HG02943 (cell line): ENCODE data around the gene SYT13.
"Not testable (repeated sequence)": the region's sequence is repeated elsewhere in the genome, so short reads cannot be mapped to it uniquely, and the experiment has no call there.

Experiments used
- ATAC-seq: cut with Tn5 transposase; IDR thresholded peaks from one replicate; pipeline ENCODE4 v1.9.1; 2021; ENCODE audit warnings: mild to moderate bottlenecking, low read depth, moderate library complexity; ENCODE audit not compliant: unreplicated experiment

The SYT13 gene

GRCh38 chr11:45250035-45250718 is 36.0 kb downstream of the SYT13 start:
- ATAC-seq, result no peak

DNA sequence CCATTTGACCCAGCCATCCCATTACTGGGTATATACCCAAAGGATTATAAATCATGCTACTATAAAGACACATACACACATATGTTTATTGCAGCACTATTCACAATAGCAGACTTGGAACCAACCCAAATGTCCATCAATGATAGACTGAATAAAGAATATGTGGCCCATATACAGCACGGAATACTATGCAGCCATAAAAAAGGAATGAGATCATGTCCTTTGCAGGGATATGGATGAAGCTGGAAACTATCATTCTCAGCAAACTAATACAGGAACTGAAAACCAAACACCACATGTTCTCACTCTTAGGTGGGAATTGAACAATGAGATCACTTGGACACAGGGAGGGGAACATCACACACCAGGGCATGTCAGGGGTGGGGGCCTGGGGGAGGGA is 36.8 kb downstream of the SYT13 start:
- not testable (repeated sequence) for ATAC-seq

GRCh38 chr11:45248501-45249011 is 37.6 kb downstream of the SYT13 start:
- no peak for ATAC-seq

DNA sequence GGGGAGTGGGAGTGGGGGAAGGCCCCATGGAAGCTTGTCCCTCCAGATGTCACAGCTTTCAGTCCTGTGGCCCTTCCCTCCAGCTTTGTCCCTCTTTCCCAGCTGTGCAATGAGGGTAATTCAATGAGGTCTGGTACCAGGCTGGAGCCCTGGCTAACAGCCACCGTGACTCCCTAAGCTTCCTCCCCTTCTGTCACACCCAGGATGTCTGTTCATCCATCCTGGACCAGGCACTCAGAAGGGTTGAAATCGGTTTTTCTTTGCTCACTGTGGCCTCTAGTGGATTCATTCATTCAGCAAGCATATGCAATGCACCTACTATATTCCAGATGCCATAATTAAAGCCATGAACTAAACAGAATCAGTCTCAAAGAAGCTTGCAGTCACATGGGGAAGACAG is 38.7 kb downstream of the SYT13 start:
- ATAC-seq, result no peak

DNA sequence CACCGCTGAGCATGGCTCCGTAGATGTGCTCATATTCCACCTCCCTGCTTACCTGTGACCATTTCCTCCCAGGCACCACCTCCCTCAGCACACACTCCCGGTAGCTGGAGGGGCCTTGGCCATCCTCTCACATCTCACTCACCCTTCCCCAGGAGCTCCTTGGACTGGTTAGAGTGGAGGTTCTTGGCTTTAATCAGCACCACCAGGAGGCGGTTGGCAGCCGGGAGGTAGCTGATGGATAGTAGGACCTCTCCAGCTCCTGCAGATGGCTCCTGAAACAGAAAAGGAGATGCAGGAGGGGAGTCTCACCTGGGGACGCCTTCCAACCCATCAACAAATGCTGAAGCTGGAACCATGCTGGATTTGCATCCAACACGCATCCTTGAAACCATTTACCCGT is 39.9 kb downstream of the SYT13 start:
- no peak for ATAC-seq

- ATAC-seq, result no peak
Observed at GRCh38 chr11:45245218-45246045, 40.7 kb downstream of the SYT13 start.

- ATAC-seq, result no peak
Observed at GRCh38 chr11:45243967-45244366, 42.2 kb downstream of the SYT13 start.

DNA sequence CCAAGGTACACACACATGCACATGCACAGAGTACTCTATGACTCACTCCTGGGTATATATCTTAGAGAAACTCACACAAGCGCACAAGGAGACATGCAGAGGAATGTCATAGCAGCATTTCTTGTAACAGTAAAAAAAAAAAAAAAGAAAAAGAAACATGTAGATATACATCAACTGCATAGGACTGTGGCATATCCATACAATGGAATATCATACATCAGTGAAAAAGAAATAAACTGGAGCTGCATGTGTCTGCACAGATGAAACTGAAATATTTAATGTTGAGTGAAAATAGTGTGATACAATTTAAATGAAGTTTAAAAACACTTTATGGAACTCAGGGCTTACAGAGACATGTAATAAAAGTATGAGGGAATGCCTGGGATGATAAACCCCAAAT is 46.4 kb downstream of the SYT13 start:
- no peak for ATAC-seq

GRCh38 chr11:45238724-45239123 is 47.4 kb downstream of the SYT13 start:
- no peak for ATAC-seq

DNA sequence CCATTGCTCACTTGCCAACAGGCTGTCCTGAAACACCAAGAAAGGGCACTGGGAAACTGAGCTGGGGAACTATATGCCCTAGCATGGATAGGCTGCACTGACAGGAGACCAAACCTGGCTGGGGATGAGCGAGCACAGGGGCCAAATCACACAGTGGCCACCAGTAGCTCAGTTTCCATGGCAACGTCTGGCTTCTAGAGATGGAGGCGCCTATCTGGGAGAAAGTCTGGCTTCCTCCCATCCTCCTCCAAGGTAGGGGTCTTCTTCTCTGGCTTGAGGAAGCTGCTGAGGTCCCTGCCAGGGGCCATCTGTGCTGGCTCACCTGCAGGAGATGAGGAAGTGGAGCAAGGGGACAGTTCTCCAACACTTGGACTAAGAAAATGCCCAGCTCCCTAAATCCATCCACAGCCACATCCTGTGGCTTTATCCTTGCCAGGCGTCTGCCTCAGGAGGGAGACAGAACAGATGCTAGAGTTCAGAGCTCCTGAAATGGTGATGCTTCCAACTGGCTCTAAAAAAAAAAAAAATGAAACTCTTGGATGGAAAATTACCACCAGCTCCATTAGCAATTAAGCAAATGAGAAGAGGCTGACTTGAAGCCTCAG is 48.3 kb downstream of the SYT13 start:
- no peak for ATAC-seq

- ATAC-seq, result no peak
Observed at GRCh38 chr11:45234306-45235006, 51.7 kb downstream of the SYT13 start.

DNA sequence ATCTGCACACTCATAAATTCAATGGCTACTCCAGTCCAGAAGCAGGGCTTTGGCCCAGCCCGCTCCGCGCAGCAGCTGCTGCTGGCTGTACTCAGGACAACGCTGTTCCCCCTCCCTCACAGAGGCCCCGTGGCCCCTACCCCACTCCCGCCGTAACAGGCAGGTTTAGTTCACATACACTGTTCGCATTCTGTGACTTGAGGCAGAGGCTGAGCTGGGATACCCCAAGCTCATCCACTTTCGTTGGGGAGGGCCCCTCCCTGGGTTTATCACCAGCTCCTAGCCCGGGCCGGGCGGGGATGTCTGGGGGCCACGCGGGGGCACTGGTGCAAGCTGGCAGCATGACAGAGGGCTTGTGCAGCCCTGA is 52.4 kb downstream of the SYT13 start:
- ATAC-seq, result peak; percentile 29

GRCh38 chr11:45233121-45233803 is 52.9 kb downstream of the SYT13 start:
- peak; percentile 75 for ATAC-seq

GRCh38 chr11:45232341-45233080 is 53.6 kb downstream of the SYT13 start:
- ATAC-seq, result no peak

GRCh38 chr11:45229401-45230020 is 56.6 kb downstream of the SYT13 start:
- no peak for ATAC-seq

GRCh38 chr11:45227836-45228235 is 58.3 kb downstream of the SYT13 start:
- ATAC-seq, result no peak

DNA sequence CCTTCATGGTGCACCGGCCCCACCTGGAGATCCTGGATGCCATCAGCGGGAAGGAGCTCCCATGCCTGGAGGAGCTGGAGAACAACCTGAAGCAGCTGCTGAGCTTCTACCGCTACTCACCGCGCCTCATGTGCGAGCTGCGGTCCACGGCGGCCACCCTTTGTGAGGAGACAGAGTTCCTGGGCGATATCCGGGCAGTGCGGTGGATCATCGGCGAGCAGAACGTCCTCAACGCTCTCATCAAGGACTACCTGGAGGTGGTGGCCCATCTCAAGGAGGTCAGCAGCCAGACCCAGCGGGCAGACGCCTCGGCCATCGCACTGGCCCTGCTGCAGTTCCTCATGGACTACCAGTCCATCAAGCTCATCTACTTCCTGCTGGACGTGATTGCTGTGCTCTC is 59.2 kb downstream of the SYT13 start:
- no peak for ATAC-seq

- no peak for ATAC-seq
Observed at GRCh38 chr11:45225961-45226871, 59.9 kb downstream of the SYT13 start.
